Keratinocyte (primary cell): ENCODE measurements around the gene ZNF789. TPM values are rescaled to one million over a fixed set of nuclear protein-coding genes. Genes with fewer than 3 reads are reported as not detected.

ENCODE experiments used
- DNase-seq: peaks from one replicate; pipeline ENCODE4 v3.0.0-alpha.2; 2011; ENCODE audit warnings: low read depth, missing footprints, low spot score
- FAIRE-seq: peaks from 2 replicates; lab custom pipeline; 2011; peaks lifted over from hg19 to GRCh38; lab: Jason Lieb, UNC
- H2AFZ ChIP-seq: 2 replicates; pipeline ENCODE4 v1.6.0; 2012; ENCODE audit warnings: low read length, control low read depth, inconsistent platforms; ENCODE audit not compliant: control insufficient read depth
- H3K27ac ChIP-seq: 2 replicates; pipeline ENCODE4 v1.5.1; 2011; ENCODE audit warnings: low read length; ENCODE audit not compliant: control insufficient read depth, insufficient read depth
- H3K27me3 ChIP-seq: 3 replicates; pipeline ENCODE4 v1.6.0; 2011; ENCODE audit warnings: low read length; ENCODE audit not compliant: control insufficient read depth, insufficient read depth; ENCODE audit errors: extremely low read depth
- H3K36me3 ChIP-seq, 2 experiments: 2 replicates in 1 of 2; 3 replicates in 1 of 2; pipeline ENCODE4 v1.5.1; 2011; ENCODE audit warnings: low read length in 2 of 2, mild to moderate bottlenecking in 1 of 2; ENCODE audit not compliant: control insufficient read depth in 2 of 2, insufficient read depth in 2 of 2; ENCODE audit errors: extremely low read depth in 1 of 2
- H3K4me1 ChIP-seq: 3 replicates; pipeline ENCODE4 v1.5.1; 2011; ENCODE audit warnings: low read length; ENCODE audit not compliant: control insufficient read depth, insufficient read depth; ENCODE audit errors: extremely low read depth
- H3K4me2 ChIP-seq: 3 replicates; pipeline ENCODE4 v1.6.0; 2011; ENCODE audit warnings: low read depth, low read length; ENCODE audit not compliant: control insufficient read depth, insufficient read depth; ENCODE audit errors: extremely low read depth
- H3K4me3 ChIP-seq, 3 experiments: fragments of 200-600 bp in 1 of 3; sonication (generic) in 1 of 3; 2 replicates in 2 of 3; 3 replicates in 1 of 3; pipeline ENCODE4 v1.5.1; 2011 to 2016; ENCODE audit warnings: low read length in 3 of 3, mild to moderate bottlenecking in 3 of 3, control low read depth in 2 of 3, inconsistent platforms in 1 of 3, low read depth in 1 of 3, mixed read lengths in 1 of 3, mixed run types in 1 of 3, moderate library complexity in 1 of 3; ENCODE audit not compliant: control insufficient read depth in 2 of 3, insufficient read depth in 2 of 3; ENCODE audit errors: extremely low read depth in 1 of 3
- H3K79me2 ChIP-seq: 2 replicates; pipeline ENCODE4 v1.6.0; 2012; ENCODE audit warnings: low read length; ENCODE audit not compliant: control insufficient read depth, insufficient read depth
- H3K9ac ChIP-seq: 3 replicates; pipeline ENCODE4 v1.6.0; 2011; ENCODE audit warnings: low read length; ENCODE audit not compliant: control insufficient read depth, insufficient read depth; ENCODE audit errors: extremely low read depth
- H3K9me1 ChIP-seq: 3 replicates; pipeline ENCODE4 v1.6.0; 2011; ENCODE audit warnings: low read length; ENCODE audit not compliant: control insufficient read depth, insufficient read depth; ENCODE audit errors: extremely low read depth
- H3K9me3 ChIP-seq: 2 replicates; pipeline ENCODE4 v1.5.1; 2012; ENCODE audit warnings: low read depth, low read length; ENCODE audit not compliant: control insufficient read depth
- H4K20me1 ChIP-seq: 3 replicates; pipeline ENCODE4 v1.6.0; 2011; ENCODE audit warnings: low read length; ENCODE audit not compliant: control insufficient read depth, insufficient read depth; ENCODE audit errors: extremely low read depth
- EZH2 ChIP-seq: IDR thresholded peaks from one replicate; pipeline ENCODE4 v1.6.1; 2012; ENCODE audit warnings: inconsistent platforms, mild to moderate bottlenecking, low read length, moderate library complexity
- dilution Hi-C: fragments of 300-500 bp; cut with MboI; formaldehyde crosslinking; loops from one replicate; pipeline ENCODE4 v1.7.0; 2020; ENCODE audit warnings: low sequenced_read_pairs; ENCODE audit not compliant: extremely low pct_ligation_motif_present
- polyA plus RNA-seq, 5 experiments: library from polyadenylated mRNA; depleted of rRNA in 3 of 5; stranded (reverse) in 3 of 5; stranded (forward) in 1 of 5; unstranded in 1 of 5; fragments of >200 nt; gene quantifications; 1 replicate in 1 of 5; 2 replicates in 3 of 5; 3 replicates in 1 of 5; pipeline versions ENCODE4 v1.2.1 to v1.2.3, GENCODE V29; 2011 to 2012; ENCODE audit warnings: missing spikeins in 2 of 5, low read depth in 1 of 5, low replicate concordance in 1 of 5
- TF ChIP-seq, protein P1 (sequence below), 3 experiments: IDR thresholded peaks in 1 of 3; conservative IDR thresholded peaks in 1 of 3; optimal IDR thresholded peaks in 1 of 3; 2 replicates in 2 of 3; 3 replicates in 1 of 3; pipeline versions ENCODE3 to v1.5.1; 2011; ENCODE audit warnings: low read length in 3 of 3, mild to moderate bottlenecking in 3 of 3, moderate library complexity in 2 of 3, control low read depth in 1 of 3, inconsistent platforms in 1 of 3; ENCODE audit not compliant: insufficient read depth in 2 of 3; ENCODE audit errors: extremely low read depth in 1 of 3

ZNF789 gene
- polyA plus RNA-seq, 1 donor (not counting 4 experiments of a cell fraction or from before 2014, with no cell fraction given): 17.5 TPM

DNA sequence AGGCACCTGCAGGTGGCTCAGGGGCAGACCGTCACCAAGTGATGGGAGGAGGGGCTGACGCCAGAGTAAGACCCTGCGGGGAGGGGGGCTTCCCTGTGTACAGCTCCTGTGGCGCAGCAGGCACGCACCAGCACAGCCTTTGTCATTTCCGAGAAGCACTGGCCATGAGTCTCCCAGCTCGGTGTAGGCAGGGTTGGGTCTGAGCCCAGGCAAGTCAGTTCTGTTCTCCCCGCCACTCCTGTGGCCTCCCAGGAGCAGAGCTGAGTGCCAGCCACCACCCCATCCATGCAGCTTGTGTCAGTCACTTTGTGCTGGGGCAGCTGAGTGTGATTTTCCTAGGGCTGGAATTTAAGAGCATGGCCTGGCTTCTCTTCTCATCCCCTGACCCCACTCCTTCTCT, 20.8 kb upstream of the ZNF789 start:
- H4K20me1 ChIP-seq: no peaks in the 10 kb centered on the region
- no peak overlapping the region for H3K4me2 ChIP-seq
- H3K4me1 ChIP-seq: no peaks in the 10 kb centered on the region
- H3K36me3 ChIP-seq: peaks cover 47 to 70% of the 10 kb centered on the region in 2 experiments
- peaks cover 8% of the 10 kb centered on the region for H3K79me2 ChIP-seq
- no peak overlapping the region for H3K27ac ChIP-seq
- no peak overlapping the region for H3K4me3 ChIP-seq
- dilution Hi-C loops: no loop called here
- no peak overlapping the region for H3K9ac ChIP-seq
- FAIRE-seq (no peak), DNase-seq (no peak)
- no peak overlapping the region for H2AFZ ChIP-seq
- no peaks in the 10 kb centered on the region for H3K9me1 ChIP-seq
- no peaks in the 10 kb centered on the region for H3K9me3 ChIP-seq
- TF ChIP-seq, protein P1, sequence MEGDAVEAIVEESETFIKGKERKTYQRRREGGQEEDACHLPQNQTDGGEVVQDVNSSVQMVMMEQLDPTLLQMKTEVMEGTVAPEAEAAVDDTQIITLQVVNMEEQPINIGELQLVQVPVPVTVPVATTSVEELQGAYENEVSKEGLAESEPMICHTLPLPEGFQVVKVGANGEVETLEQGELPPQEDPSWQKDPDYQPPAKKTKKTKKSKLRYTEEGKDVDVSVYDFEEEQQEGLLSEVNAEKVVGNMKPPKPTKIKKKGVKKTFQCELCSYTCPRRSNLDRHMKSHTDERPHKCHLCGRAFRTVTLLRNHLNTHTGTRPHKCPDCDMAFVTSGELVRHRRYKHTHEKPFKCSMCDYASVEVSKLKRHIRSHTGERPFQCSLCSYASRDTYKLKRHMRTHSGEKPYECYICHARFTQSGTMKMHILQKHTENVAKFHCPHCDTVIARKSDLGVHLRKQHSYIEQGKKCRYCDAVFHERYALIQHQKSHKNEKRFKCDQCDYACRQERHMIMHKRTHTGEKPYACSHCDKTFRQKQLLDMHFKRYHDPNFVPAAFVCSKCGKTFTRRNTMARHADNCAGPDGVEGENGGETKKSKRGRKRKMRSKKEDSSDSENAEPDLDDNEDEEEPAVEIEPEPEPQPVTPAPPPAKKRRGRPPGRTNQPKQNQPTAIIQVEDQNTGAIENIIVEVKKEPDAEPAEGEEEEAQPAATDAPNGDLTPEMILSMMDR (optimal IDR thresholded peaks at IDR 0.05 in 1 of 3, IDR thresholded peaks at IDR 0.05 in 1 of 3, conservative IDR thresholded peaks at IDR 0.05 in 1 of 3; ENCODE audit: extremely low read depth in 1 of 3, insufficient read depth in 2 of 3, low read length in 3 of 3): no peak
- no peak for TF ChIP-seq EZH2
- H3K27me3 ChIP-seq: no peaks in the 10 kb centered on the region

- Histone ChIP-seq H3K36me3 (peaks cover 51 to 74% of the 10 kb centered on the region in 2 experiments), H3K4me3 (no peak overlapping the region), H4K20me1 (no peaks in the 10 kb centered on the region), H2AFZ (no peak overlapping the region), H3K79me2 (peaks cover 13% of the 10 kb centered on the region), H3K9me3 (no peaks in the 10 kb centered on the region), H3K27me3 (no peaks in the 10 kb centered on the region), H3K4me1 (no peaks in the 10 kb centered on the region), H3K9ac (no peak overlapping the region), H3K9me1 (no peaks in the 10 kb centered on the region), H3K4me2 (no peak overlapping the region), H3K27ac (no peak overlapping the region)
- dilution Hi-C loops: no loop called here
- no peak for FAIRE-seq
- no peak for TF ChIP-seq EZH2
- TF ChIP-seq, protein P1 (optimal IDR thresholded peaks at IDR 0.05 in 1 of 3, IDR thresholded peaks at IDR 0.05 in 1 of 3, conservative IDR thresholded peaks at IDR 0.05 in 1 of 3; ENCODE audit: extremely low read depth in 1 of 3, insufficient read depth in 2 of 3, low read length in 3 of 3): no peak
- DNase-seq: no peak
These were observed 20.1 kb upstream of the ZNF789 start for GRCh38 chr7:99452541-99452940.
